Spinal cord (tissue), 10 donors: Measurements from ENCODE around the gene AKR7A3. TPM values are rescaled to one million over a fixed set of nuclear protein-coding genes. Genes with fewer than 3 reads are reported as not detected.
A peak's percentile ranks its signal among the peaks of the same experiment; 100 is the strongest.
"Not testable (repeated sequence)": the region's sequence is repeated elsewhere in the genome, so short reads cannot be mapped to it uniquely, and the experiment has no call there.

ENCODE experiments used
- DNase-seq, 6 donors: peaks; one replicate each; pipeline versions ENCODE4 v3.0.0 to v3.0.0-alpha.2; 2013 to 2015; ENCODE audit warnings: low spot score in 6 of 6, low read depth in 4 of 6
- H3K27ac ChIP-seq: one replicate; pipeline ENCODE4 v1.5.1; 2013; ENCODE audit warnings: low read depth, low read length, control low read depth
- H3K27me3 ChIP-seq: one replicate; pipeline ENCODE4 v1.6.1; 2013; ENCODE audit warnings: low read length; ENCODE audit not compliant: control insufficient read depth, insufficient read depth
- H3K36me3 ChIP-seq: one replicate; pipeline ENCODE4 v1.6.1; 2013; ENCODE audit warnings: low read length; ENCODE audit not compliant: control insufficient read depth, insufficient read depth
- H3K4me1 ChIP-seq: one replicate; pipeline ENCODE4 v1.6.1; 2013; ENCODE audit warnings: low read length; ENCODE audit not compliant: control insufficient read depth, insufficient read depth
- H3K4me3 ChIP-seq: one replicate; pipeline ENCODE4 v1.5.1; 2013; ENCODE audit warnings: low read depth, low read length, control low read depth
- H3K9me3 ChIP-seq: one replicate; pipeline ENCODE4 v1.6.1; 2013; ENCODE audit warnings: low read length; ENCODE audit not compliant: control insufficient read depth, insufficient read depth
- WGBS: methylation state at CpG from one replicate; pipeline ENCODE4 v1.1.5; 2013; ENCODE audit warnings: missing lambda C conversion rate; ENCODE audit not compliant: insufficient coverage; 5-methylcytosine and 5-hydroxymethylcytosine counted together
- polyA plus RNA-seq, 2 donors: library from polyadenylated mRNA; unstranded; fragments of 120-200 nt; gene quantifications; one replicate each; pipeline ENCODE4 v1.2.1, GENCODE V29; 2013; ENCODE audit not compliant: insufficient read length in 2 of 2
- total RNA-seq, 2 donors: library from RNA; depleted of rRNA in 1 of 2; stranded (reverse); fragments of 120-200 nt in 1 of 2; fragments of >200 nt in 1 of 2; gene quantifications; one replicate each; pipeline versions ENCODE4 v1.2.3 to v1.2.4, GENCODE V29; 2013 to 2014
- donor health status: healthy.

Gene AKR7A3
- total and polyA plus RNA-seq, 4 donors: 2.0 to 4.5 (median 3.4) TPM

DNA sequence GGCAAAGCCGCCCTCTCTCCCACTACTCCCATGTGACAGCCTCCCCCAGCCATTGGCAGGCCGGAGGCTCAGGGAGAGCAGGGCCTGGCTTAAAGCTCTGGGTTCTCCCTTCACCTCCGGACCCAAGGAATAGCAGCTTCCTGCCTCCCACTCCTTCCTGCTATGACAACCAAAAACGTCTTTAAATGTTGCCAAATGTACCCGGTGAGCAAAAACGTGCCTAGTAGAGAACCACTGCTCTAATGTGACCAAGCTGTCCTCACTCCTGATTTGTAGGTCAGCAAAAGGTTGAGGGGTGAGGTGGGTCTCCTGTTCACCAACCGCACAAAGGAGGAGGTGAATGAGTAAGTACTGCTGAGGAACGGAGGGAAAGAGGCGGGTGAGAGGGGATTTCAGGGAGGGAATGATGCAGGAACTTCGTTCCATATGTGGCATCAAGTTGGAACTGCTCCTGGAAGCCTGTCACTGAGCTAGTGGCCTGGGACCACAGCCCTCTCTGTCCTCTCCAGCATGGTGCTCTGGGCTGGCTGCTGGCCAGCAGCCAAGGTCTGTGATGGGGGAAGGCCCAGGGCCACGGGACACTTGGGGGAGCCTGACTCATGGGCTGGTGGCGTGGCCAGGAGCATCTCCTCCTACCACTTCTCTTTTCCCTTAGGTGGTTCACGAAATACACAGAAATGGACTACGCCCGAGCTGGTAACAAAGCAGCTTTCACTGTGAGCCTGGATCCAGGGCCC lies 31.2 kb downstream of the AKR7A3 start:
- Histone ChIP-seq H3K27ac (no peak overlapping the region), H3K9me3 (no peaks in the 10 kb centered on the region), H3K36me3 (peaks cover 73% of the 10 kb centered on the region), H3K27me3 (no peaks in the 10 kb centered on the region), H3K4me3 (no peak overlapping the region), H3K4me1 (peaks cover 26% of the 10 kb centered on the region)
- 86% methylated on average over 13 of the region's 15 CpGs for WGBS
- DNase-seq: no peak

DNA sequence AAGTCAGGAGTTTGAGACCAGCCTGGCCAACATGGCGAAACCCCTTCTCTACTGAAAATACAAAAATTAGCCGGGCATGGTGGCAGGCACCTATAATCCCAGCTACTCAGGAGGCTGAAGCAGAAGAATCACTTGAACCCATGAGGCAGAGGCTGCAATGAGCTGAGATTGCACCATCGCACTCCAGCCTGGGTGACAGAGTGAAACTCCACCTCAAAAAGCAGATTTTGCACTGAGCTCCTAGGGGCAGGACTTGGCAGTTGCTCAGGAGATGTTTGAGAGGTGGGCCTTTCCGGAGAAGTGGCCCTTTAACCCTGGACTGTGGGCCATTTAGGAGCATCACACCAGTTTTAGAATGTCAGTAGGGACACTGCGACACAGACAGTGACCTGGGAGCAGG lies 32.3 kb downstream of the AKR7A3 start:
- 93% methylated on average over 5 of the region's 5 CpGs for WGBS
- not testable (repeated sequence) for DNase-seq, H3K27me3 ChIP-seq, H3K4me3 ChIP-seq, H3K9me3 ChIP-seq, H3K27ac ChIP-seq
- Histone ChIP-seq H3K36me3 (peaks cover 70% of the 10 kb centered on the region), H3K4me1 (peaks cover 32% of the 10 kb centered on the region)

DNA sequence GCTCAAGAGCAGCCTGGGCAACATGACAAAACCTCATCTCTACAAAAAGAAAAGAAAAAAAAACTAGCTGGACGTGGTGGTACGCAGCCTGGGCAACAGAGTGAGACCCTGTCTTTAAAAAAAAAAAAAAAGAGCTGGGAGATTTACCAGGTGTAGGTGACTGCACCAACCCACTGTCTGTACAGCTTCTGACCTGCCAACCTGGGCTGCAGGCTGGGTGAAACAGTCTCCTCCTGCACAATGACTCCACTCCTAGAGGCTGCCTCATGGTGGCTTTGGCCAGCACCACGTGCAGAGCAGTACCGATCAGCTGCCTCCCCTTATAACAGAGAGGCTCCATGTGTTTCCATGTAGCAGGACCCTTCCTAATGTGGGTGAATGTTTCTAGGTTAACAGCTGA lies 33.3 kb downstream of the AKR7A3 start:
- peaks cover 60% of the 10 kb centered on the region for H3K36me3 ChIP-seq
- DNase-seq: no peak
- H3K27ac ChIP-seq: no peak overlapping the region
- no CpG with 5 or more reads among the region's 4 CpGs for WGBS
- H3K4me3 ChIP-seq: no peak overlapping the region
- no peaks in the 10 kb centered on the region for H3K27me3 ChIP-seq
- peaks cover 32% of the 10 kb centered on the region for H3K4me1 ChIP-seq
- H3K9me3 ChIP-seq: no peaks in the 10 kb centered on the region

DNA sequence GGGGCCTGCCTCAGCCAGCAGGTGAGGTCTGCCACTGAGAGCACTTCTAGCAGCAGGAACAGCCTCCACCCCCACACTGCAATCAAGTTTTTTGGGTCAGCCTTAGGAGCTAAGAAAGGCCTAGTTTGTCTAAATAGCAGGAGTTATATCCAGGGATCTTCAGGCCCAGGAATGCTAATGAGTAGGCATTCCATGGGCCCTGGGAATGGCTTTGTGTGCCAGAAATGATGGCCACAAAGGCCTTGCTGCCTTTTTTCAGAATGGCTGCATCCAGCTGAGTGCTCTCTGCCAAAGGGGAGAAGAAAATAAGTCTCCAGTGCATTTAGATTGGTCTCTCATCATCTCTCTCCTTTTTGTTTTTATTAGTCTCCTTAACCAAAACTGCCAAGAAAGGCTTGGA lies 34.2 kb downstream of the AKR7A3 start:
- Histone ChIP-seq H3K9me3 (no peaks in the 10 kb centered on the region), H3K36me3 (peaks cover 54% of the 10 kb centered on the region), H3K4me3 (no peak overlapping the region), H3K4me1 (peaks cover 39% of the 10 kb centered on the region), H3K27me3 (no peaks in the 10 kb centered on the region), H3K27ac (no peak overlapping the region)
- DNase-seq: peak in 1 of 6 donors; percentile 43

DNA sequence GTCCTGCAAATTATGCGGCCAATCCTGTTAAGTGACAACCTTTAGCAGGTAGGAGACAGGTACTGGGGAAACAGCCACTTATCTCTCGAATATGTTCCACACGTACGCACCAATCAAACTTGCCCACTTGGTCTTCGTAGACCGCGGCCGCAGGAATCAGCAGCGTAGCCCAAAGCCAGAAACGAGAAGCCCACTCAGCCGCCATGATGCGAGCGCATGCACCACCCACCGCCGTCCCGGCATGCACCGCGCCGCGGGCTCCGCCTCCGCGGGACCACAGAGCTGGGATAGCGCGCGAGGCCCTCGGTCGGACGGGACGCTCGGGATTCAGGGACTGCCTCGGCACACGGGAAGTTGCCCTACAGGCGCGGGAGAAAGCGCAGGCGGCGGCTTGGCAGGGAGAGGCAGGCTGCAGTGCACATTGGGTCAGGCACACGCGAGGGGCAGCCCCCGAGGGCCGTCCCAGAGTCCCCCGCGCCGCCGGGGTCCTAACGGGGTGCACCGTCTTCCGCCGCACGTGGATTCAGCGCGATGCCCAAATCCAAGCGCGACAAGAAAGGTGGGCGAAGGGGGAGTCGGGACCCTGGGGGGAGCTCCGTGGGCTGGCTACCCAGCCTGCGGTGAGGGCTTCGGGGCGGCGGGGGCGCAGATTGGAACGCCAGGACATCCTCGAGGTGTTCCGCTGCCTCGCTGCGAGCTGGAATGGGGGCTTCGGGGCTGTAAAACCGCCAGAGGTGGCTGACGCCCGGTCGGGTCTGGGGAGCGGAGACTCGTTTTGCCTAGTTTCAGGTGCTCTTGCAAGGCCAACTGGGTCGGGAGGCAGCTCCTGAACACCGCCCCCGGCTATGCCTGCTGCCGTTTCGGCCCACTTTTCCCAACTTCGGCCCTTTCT lies 37.0 kb downstream of the AKR7A3 start, which contains the start of the genes EMC1 and MRTO4:
EMC1 (minus strand) TSS at position 220 of the 892 bp plus-strand sequence; CDS start at position 205, 15 bp downstream.
MRTO4 (plus strand) TSS at position 501 of the 892 bp plus-strand sequence; CDS start at position 532, 31 bp downstream.
- Histone ChIP-seq H3K4me3 (peak within 1 kb of the TSS; percentile 81), H3K27ac (peak within 1 kb of the TSS; percentile 98), H3K36me3 (peaks cover 28% of the 10 kb centered on the region), H3K9me3 (no peaks in the 10 kb centered on the region), H3K27me3 (no peaks in the 10 kb centered on the region), H3K4me1 (peaks cover 39% of the 10 kb centered on the region)
- peak; percentile 72 to 96 (median 86) for DNase-seq
- under 1% methylated on average over 81 of the region's 81 CpGs for WGBS

DNA sequence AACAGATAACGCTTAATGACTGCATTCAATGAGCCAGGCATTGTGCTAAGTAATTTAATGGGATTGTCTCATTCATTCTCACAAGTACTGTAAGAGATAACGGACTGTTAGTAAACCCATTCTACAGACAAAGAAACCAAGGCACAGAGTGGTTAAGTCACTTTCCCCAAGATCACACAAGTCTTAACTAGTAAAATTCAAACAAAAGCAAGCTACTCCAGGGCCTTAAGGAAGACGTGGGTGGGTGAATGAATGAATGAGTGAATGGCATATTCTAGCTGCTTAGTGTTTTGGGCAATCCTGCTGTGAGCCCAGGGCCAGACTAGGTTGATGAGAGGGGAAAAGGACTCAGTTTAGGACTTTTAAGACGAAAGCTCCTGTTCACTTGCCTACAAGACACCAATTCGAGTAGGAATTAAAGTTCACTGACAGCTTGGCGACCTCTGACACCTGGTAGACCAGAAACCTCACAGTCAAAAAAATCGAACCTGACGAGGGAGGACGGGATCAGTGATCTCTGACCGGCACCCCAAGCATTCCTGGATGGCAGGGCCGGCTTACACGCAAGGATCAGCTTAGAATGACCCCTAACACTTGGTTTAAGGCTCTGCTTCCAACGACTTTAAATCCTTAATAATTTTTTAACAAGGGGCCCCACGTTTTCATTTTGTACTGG lies 37.8 kb downstream of the AKR7A3 start:
- DNase-seq: no peak
- no peaks in the 10 kb centered on the region for H3K9me3 ChIP-seq
- peak overlapping the region; percentile 81 for H3K4me3 ChIP-seq
- peaks cover 39% of the 10 kb centered on the region for H3K4me1 ChIP-seq
- H3K27me3 ChIP-seq: no peaks in the 10 kb centered on the region
- WGBS: 0% methylated on average over 10 of the region's 14 CpGs
- H3K36me3 ChIP-seq: peaks cover 20% of the 10 kb centered on the region
- peak overlapping the region; percentile 98 for H3K27ac ChIP-seq

DNA sequence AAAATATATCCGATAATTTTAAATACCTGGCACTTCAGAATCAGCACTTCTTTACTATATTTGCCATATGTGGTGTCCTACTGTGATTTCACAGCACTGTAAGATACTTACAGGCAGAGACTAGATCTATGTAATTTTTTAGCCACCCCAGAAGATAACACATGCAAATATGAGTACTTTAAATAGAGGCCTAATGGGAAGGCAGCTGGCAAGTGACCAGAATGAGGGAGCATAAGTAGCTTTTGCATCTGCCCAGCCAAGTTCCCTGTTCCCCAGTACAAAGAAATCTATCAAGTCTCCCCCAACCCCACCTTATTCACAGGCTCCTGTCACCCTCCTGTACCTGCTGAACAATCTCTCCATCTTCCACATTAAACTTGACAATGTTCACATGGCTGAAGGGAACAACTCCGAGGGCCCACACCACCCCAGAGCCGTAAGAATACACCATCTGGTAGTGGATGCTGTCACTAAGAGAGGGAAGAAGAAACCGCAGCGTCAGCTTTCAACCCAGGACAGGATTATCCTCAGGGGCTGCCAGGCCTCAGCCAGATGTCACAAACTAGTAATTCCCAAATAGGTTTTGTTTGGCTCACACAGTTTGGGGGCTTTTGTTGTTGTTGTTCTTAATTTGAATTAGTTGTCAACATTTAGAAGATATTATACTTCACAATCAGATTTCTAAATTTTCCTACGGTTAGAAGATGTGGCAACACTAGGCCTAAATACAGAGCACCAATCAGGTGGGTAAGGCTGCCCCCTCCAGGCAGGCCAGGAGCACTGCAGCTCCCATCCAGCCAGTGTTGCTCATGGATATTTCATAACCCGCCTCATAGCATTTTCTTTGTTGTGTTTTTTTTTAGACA lies 47.7 kb downstream of the AKR7A3 start:
- no peaks in the 10 kb centered on the region for H3K9me3 ChIP-seq
- WGBS: 63% methylated on average over 1 of the region's 7 CpGs
- peak in 3 of 6 donors; percentile 17 to 53 (median 50) for DNase-seq
- H3K36me3 ChIP-seq: peaks cover 79% of the 10 kb centered on the region
- no peak overlapping the region for H3K27ac ChIP-seq
- H3K27me3 ChIP-seq: no peaks in the 10 kb centered on the region
- no peaks in the 10 kb centered on the region for H3K4me1 ChIP-seq
- H3K4me3 ChIP-seq: no peak overlapping the region

DNA sequence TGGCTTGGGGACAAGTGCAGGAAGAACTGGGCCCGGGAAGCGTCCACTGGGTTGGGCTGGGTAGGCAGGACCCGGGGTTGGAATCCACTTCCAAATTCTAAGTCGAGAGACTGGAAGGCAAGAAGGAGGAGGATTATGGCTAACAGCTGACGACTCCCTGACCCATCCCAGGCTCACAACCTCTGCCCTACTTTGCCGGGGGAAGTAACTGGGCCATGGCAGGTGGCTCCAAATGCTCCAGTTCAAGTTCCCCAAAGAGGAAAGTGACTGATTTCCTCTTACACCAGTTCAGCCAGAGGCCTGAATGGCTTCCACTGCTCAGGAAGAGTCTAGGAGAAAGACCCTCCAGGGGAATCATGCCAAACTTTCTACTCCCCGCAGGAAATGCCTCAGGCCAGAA lies 48.7 kb downstream of the AKR7A3 start:
- DNase-seq: no peak
- H3K27ac ChIP-seq: no peak overlapping the region
- no peaks in the 10 kb centered on the region for H3K9me3 ChIP-seq
- H3K4me1 ChIP-seq: no peaks in the 10 kb centered on the region
- no peaks in the 10 kb centered on the region for H3K27me3 ChIP-seq
- no peak overlapping the region for H3K4me3 ChIP-seq
- H3K36me3 ChIP-seq: peaks cover 83% of the 10 kb centered on the region
- 98% methylated on average over 5 of the region's 7 CpGs for WGBS

DNA sequence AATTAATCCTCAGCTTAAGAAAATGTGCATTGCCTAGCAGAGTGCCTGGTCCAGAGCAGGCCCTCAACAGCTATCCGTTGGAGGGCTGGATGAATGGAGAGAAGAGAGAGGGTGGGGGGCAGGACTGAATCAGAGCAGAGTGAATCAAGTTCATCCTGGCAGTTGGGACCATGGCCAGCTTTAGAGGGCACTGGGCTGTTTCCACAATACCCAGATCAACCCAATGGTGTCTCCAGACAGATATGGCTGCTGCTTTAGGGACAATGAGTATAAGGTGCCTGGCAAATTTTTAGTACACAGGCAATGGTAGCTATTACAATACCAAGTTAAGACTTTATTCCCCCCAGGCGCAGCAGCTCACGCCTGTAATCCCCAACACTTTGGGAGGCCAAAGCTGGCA lies 54.3 kb downstream of the AKR7A3 start:
- no peak overlapping the region for H3K4me3 ChIP-seq
- 96% methylated on average over 3 of the region's 3 CpGs for WGBS
- H3K36me3 ChIP-seq: peaks cover 82% of the 10 kb centered on the region
- H3K9me3 ChIP-seq: no peaks in the 10 kb centered on the region
- no peak for DNase-seq
- H3K27ac ChIP-seq: no peak overlapping the region
- H3K4me1 ChIP-seq: no peaks in the 10 kb centered on the region
- H3K27me3 ChIP-seq: no peaks in the 10 kb centered on the region
